HL-60/S4 treated with retinoic acid at 250 ng/mL for 4 days and 3 days (cell line): ENCODE measurements around the gene DAG1.

Experiments used
- in situ Hi-C: fragments of 300-500 bp; cut with MboI; formaldehyde crosslinking; loops from 2 replicates; pipeline ENCODE4 v1.7.0; 2022; ENCODE audit warnings: low sequenced_read_pairs

DAG1 gene

DNA sequence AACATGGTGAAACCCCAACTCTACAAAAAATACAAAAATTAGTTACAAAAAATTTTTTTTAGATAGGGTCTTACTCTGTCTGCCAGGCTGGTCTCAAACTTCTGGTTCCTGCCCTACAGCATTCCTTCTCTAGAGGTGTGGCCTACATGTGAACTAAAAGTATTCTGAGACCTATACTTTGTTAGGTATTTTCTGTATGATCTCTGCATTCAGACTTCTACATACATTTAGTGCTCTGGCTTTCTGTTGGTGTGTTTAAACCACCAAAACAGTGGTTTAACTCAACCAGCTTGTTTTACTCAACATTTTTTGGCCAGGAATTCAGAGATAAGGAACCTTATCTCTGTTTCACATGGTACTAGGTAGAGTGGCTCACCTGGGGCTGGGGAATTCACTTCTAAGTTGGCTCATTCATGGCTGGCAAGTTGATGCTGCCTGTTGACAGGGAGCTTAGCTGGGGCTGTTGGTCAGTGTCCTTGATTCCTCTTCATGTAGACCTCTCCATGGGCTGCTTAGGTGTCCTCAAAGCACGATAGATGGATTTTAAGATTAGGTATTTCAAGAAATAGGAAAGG lies 42.8 kb downstream of the DAG1 start:
- in situ Hi-C loops: no loop called here

- in situ Hi-C loops: no loop called here
These were observed 43.5 kb downstream of the DAG1 start for GRCh38 chr3:49513494-49514124.

GRCh38 chr3:49518016-49518415 lies 47.9 kb downstream of the DAG1 start:
- in situ Hi-C loops: no loop called here

GRCh38 chr3:49518441-49518840 lies 48.4 kb downstream of the DAG1 start:
- in situ Hi-C loops: no loop called here

GRCh38 chr3:49519296-49519695 lies 49.2 kb downstream of the DAG1 start:
- in situ Hi-C loops: no loop called here

DNA sequence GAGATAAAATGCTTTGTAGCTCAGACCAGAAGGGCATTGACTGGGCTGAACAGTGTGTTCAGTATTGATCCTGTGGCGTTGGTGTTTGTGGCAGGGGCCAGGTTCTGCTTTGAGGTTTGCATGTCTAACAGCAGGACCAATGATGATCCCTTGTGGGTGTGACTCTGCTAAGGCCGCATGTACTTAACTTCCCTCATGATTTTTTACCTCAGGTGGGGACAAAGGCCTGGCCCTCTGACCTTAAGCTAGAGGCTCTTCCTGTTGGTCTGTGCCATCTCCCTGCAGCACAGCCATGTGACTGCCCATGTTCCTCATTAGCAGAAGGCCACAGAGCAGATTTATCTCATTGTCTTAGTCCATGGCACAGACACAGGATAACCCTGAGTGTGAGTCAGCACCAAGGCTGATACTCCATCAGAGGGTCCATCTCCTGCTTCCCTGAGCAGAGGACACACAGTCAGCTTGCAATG lies 49.9 kb downstream of the DAG1 start:
- in situ Hi-C loops: no loop called here

GRCh38 chr3:49523756-49524747 lies 54.0 kb downstream of the DAG1 start:
- in situ Hi-C loops: no loop called here

DNA sequence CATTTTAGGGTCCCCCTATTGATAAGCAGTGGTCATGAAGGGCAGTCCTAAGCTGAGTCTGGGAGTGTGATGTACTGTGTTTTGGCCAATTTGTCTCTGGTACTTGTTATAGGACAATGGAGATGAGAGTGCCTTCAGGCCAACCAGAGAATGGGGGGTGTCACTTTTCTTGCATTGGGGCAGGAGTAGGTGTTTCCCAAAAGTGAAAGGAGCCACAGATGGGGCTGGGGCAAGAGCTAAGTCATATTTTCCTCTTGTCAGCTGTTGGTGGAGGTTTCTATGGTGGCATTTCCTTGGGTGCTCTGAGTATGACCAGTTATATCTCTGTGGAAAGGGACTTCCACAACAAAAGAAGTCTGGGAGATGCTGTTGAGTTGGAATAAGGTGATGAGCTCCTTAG lies 59.5 kb downstream of the DAG1 start:
- in situ Hi-C loops: no loop called here

DNA sequence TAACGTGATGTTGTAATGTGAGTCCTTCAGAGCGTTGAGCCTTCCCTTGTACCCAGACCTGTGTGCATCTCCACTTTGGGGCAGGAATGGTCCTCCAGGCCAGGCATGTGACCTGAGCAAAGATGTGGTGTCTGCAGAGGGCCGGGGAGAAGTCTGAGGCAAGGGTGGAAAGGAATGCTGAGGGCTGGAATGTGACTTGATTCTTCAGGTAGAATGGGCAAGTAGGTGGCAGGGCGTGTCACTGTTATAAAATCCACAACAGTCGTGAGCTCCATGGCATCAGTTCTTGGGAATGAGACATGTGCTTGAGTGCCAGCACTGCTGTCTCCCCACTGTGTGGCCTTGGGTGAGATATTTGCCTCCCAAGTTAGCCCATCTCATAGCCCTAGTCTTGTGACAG lies 60.2 kb downstream of the DAG1 start:
- in situ Hi-C loops: no loop called here

- in situ Hi-C loops: no loop called here
These were observed 60.6 kb downstream of the DAG1 start for GRCh38 chr3:49530701-49531100.

- in situ Hi-C loops: no loop called here
These were observed 61.2 kb downstream of the DAG1 start for GRCh38 chr3:49531218-49531617.

DNA sequence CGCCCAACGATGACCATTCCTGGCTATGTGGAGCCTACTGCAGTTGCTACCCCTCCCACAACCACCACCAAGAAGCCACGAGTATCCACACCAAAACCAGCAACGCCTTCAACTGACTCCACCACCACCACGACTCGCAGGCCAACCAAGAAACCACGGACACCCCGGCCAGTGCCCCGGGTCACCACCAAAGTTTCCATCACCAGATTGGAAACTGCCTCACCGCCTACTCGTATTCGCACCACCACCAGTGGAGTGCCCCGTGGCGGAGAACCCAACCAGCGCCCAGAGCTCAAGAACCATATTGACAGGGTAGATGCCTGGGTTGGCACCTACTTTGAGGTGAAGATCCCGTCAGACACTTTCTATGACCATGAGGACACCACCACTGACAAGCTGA lies 61.6 kb downstream of the DAG1 start:
- in situ Hi-C loops: no loop called here

- in situ Hi-C loops: no loop called here
These were observed 63.0 kb downstream of the DAG1 start for GRCh38 chr3:49533031-49533430.

- in situ Hi-C loops: no loop called here
These were observed 63.9 kb downstream of the DAG1 start for GRCh38 chr3:49533786-49534519.

DNA sequence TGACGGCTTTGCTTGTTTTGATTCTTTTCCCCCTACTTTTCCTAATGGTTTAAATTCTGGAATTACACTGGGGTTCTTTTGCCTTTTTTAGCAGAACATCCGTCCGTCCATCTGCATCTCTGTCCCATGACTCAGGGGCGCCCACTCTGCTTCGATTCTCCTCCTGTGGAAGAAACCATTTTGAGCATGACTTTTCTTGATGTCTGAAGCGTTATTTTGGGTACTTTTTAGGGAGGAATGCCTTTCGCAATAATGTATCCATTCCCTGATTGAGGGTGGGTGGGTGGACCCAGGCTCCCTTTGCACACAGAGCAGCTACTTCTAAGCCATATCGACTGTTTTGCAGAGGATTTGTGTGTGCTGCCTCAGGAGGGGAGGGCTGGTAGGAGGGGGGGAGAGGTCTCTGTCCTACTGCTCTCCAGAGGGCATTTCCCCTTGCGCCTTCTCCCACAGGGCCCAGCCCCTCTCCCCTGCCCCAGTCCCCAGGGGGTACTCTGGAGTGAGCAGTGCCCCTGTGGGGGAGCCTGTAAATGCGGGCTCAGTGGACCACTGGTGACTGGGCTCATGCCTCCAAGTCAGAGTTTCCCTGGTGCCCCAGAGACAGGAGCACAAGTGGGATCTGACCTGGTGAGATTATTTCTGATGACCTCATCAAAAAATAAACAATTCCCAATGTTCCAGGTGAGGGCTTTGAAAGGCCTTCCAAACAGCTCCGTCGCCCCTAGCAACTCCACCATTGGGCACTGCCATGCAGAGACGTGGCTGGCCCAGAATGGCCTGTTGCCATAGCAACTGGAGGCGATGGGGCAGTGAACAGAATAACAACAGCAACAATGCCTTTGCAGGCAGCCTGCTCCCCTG lies 64.7 kb downstream of the DAG1 start:
- in situ Hi-C loops: no loop called here

DNA sequence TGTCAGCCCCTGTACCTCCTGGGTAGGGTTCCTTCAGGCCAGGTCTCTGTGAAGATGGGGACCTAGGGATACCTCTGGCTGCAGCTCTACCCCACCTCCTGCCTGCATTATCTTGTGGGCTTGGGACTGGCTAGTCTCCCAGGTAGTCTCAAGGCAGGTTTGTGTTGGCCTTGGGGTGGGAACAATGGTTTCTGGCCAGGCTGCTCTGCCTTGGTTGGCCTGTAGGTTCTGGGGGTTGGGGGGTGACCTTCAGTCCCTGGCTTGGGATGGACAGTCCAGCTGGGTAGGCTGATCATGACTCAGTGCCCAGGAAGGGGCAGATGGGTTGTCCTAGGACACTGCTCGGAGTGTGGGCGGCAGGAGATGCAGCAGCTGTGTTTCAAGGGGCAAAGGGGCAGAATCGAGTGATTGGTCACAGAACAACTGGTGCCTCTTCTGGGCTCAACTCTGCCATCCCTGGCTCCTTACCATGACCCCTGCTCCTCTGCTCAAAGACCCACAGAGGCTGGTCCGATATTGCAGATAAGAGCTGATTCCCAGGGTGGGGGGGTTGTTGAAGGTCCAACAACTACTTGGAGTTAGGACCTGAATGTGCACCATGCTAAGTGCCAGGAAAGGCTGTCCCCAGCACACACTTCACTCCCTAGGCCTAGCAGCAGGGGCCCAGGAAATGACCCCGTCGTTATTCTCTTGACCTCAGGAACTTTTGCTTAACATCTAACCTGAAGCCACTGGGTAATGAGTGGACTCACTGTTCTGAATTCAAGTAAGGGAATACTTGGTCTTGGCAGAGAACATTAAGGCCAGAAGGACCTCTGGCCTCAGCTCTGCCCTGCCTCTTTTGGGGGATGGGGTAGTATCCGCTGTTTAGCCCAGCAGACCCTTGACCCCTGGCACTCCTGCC lies 66.2 kb downstream of the DAG1 start:
- in situ Hi-C loops: no loop called here

- in situ Hi-C loops: no loop called here
These were observed 66.9 kb downstream of the DAG1 start for GRCh38 chr3:49536875-49537533.
